ENCODE measurements around the gene SLC2A4. TPM values are rescaled to one million over a fixed set of nuclear protein-coding genes. Genes with fewer than 3 reads are reported as not detected.

The SLC2A4 gene
- total and polyA plus RNA-seq, 2 donors (not counting 1 experiment from before 2014, with no cell fraction given): under 0.01 to 0.19 TPM

DNA sequence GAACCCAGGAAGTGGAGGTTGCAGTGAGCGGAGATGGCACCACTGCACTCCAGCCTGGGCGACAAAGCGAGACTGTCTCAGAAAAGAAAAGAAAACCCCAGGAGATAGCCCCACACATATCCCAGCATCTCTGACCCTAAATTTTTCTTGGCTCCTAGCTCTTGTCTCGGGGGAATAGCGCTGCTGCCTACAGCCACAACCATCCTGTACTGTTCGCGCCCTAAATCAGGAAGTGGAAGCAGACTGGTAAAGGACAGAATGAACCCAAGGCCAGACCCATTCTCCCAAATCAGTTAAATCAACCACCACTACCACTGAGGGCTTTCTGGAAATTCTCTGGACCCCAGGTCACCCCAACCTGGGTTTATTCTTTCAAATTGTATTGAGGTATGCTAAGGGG, 31.7 kb upstream of the SLC2A4 start:
- no peaks in the 10 kb centered on the region for H4K20me1 ChIP-seq (ENCODE audit: control insufficient read depth, extremely low read depth, insufficient read depth, low read length)
- H3K9ac ChIP-seq (ENCODE audit: insufficient read depth, low read length): no peak overlapping the region
- peak overlapping the region; percentile 79 for H3K27ac ChIP-seq (ENCODE audit: insufficient read depth, low read length)
- H3K4me2 ChIP-seq (ENCODE audit: extremely low read depth, insufficient read depth, low read length): peak overlapping the region; percentile 85
- H3K4me1 ChIP-seq (ENCODE audit: control insufficient read depth, extremely low read depth, insufficient read depth, low read length): peaks cover 7% of the 10 kb centered on the region
- no peak for DNase-seq (ENCODE audit: low read depth in 2 of 2)
- no peaks in the 10 kb centered on the region for H3K9me3 ChIP-seq (ENCODE audit: control insufficient read depth, insufficient read depth, low read depth, low read length)
- no peak overlapping the region for H2AFZ ChIP-seq (ENCODE audit: low read length)
- peaks cover 60% of the 10 kb centered on the region for H3K79me2 ChIP-seq (ENCODE audit: control insufficient read depth, insufficient read depth, low read length)
- H3K36me3 ChIP-seq (ENCODE audit: control insufficient read depth, insufficient read depth, low read length): peaks cover 6% of the 10 kb centered on the region
- H3K27me3 ChIP-seq (ENCODE audit: control insufficient read depth, insufficient read depth, low read length): no peaks in the 10 kb centered on the region
- TF ChIP-seq, protein P1, sequence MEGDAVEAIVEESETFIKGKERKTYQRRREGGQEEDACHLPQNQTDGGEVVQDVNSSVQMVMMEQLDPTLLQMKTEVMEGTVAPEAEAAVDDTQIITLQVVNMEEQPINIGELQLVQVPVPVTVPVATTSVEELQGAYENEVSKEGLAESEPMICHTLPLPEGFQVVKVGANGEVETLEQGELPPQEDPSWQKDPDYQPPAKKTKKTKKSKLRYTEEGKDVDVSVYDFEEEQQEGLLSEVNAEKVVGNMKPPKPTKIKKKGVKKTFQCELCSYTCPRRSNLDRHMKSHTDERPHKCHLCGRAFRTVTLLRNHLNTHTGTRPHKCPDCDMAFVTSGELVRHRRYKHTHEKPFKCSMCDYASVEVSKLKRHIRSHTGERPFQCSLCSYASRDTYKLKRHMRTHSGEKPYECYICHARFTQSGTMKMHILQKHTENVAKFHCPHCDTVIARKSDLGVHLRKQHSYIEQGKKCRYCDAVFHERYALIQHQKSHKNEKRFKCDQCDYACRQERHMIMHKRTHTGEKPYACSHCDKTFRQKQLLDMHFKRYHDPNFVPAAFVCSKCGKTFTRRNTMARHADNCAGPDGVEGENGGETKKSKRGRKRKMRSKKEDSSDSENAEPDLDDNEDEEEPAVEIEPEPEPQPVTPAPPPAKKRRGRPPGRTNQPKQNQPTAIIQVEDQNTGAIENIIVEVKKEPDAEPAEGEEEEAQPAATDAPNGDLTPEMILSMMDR (conservative IDR thresholded peaks at IDR 0.05 in 1 of 2, IDR thresholded peaks at IDR 0.05 in 1 of 2; ENCODE audit: low read depth in 1 of 2, low read length in 2 of 2): no peak
- no peak for TF ChIP-seq EZH2 (IDR thresholded peaks at IDR 0.05; ENCODE audit: low read length, missing control alignments)
- H3K4me3 ChIP-seq (replicated peaks in 1 of 4; ENCODE audit: control extremely low read depth in 1 of 4, insufficient read depth in 1 of 4, low read depth in 3 of 4, low read length in 4 of 4): peak overlapping the region; percentile 67 to 93 (median 89)

DNA sequence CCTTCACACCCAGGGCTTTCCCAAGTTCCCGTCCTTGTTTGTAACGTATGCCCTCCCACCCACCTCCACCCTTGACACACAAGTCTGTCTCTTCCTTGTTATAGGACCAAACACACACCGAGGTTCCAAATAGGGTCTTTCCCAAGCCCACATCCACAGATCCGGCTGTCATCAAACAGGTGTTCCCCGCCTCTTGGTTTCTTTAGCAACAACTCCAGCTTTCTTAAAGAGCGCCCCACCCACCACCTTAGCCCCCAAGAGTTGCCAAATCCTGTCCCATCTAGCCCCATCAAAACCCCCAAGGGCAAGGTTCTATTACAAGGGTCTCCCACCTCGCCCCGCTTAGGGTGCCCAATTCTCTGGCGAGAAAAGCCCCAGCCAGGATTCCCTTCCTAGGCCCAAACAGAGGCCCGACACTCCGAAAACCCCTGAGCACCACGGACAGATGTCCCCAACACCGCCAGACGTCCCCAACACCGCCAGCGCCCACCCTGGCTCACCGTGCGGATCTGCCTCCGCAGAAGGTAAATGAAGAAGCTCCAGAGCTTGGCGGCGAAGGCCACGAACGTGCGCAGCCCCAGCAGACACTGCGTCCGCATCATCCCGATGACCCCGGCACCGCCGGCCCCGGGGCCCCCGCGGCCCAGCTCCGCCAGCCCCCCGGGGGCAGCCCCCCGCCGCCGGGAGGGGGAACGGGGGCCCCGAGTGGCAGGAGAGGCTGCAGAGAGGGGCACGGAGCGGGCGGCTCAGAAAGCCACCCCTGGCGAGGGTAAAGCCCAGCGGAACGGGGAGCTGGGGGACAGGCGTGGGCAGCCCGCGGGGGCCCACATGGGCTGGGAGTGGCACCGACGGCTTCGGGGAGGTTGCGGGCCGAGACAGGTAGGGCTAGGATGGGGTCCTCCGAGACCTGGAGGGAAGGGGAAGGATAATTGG, 30.6 kb upstream of the SLC2A4 start:
- H2AFZ ChIP-seq (ENCODE audit: low read length): no peak overlapping the region
- no peaks in the 10 kb centered on the region for H3K27me3 ChIP-seq (ENCODE audit: control insufficient read depth, insufficient read depth, low read length)
- DNase-seq (ENCODE audit: low read depth in 2 of 2): no peak
- H3K4me3 ChIP-seq (replicated peaks in 1 of 4; ENCODE audit: control extremely low read depth in 1 of 4, insufficient read depth in 1 of 4, low read depth in 3 of 4, low read length in 4 of 4): peak overlapping the region; percentile 67 to 93 (median 89)
- peak overlapping the region; percentile 85 for H3K4me2 ChIP-seq (ENCODE audit: extremely low read depth, insufficient read depth, low read length)
- H4K20me1 ChIP-seq (ENCODE audit: control insufficient read depth, extremely low read depth, insufficient read depth, low read length): no peaks in the 10 kb centered on the region
- peaks cover 7% of the 10 kb centered on the region for H3K4me1 ChIP-seq (ENCODE audit: control insufficient read depth, extremely low read depth, insufficient read depth, low read length)
- H3K36me3 ChIP-seq (ENCODE audit: control insufficient read depth, insufficient read depth, low read length): peaks cover 3% of the 10 kb centered on the region
- H3K9me3 ChIP-seq (ENCODE audit: control insufficient read depth, insufficient read depth, low read depth, low read length): no peaks in the 10 kb centered on the region
- peaks cover 60% of the 10 kb centered on the region for H3K79me2 ChIP-seq (ENCODE audit: control insufficient read depth, insufficient read depth, low read length)
- peak overlapping the region; percentile 81 for H3K9ac ChIP-seq (ENCODE audit: insufficient read depth, low read length)
- TF ChIP-seq, protein P1 (conservative IDR thresholded peaks at IDR 0.05 in 1 of 2, IDR thresholded peaks at IDR 0.05 in 1 of 2; ENCODE audit: low read depth in 1 of 2, low read length in 2 of 2): no peak
- no peak for TF ChIP-seq EZH2 (IDR thresholded peaks at IDR 0.05; ENCODE audit: low read length, missing control alignments)
- peak overlapping the region; percentile 79 for H3K27ac ChIP-seq (ENCODE audit: insufficient read depth, low read length)

DNA sequence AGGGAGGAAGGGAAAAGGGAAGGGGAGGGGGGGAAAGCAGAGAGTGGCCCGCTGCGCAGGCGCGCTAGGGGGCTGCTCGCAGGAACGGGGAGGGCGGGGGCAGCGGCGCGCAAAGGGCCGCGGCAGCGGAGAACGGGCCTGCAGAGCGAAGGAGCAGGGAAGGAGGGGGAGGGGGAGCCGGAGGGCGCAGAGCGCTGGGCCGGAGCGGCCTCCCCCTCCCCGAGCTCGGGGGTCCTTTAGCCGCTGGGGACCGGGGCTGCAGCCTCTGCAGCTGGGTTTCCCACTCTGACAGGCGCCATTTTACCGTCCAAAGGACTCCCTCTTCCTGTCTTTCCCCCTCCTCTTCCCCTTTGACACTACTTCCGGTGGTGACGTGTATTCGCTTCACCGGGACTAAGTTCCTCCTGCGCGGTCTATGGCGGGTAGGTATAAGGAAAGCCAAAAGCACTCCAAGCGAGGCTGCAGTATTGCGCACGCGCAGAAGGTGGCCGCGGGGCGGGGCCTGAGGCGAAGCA, 29.8 kb upstream of the SLC2A4 start, which contains the start of gene CTDNEP1:
CTDNEP1 (minus strand) TSS at position 74 of the 515 bp plus-strand sequence. CDS start 438 bp downstream, outside the sequence.
- Histone ChIP-seq H3K4me1 (ENCODE audit: control insufficient read depth, extremely low read depth, insufficient read depth, low read length) (peaks cover 7% of the 10 kb centered on the region), H3K27me3 (ENCODE audit: control insufficient read depth, insufficient read depth, low read length) (no peaks in the 10 kb centered on the region), H3K27ac (ENCODE audit: insufficient read depth, low read length) (peak within 1 kb of the TSS; percentile 99), H3K4me2 (ENCODE audit: extremely low read depth, insufficient read depth, low read length) (peak within 1 kb of the TSS; percentile 90), H3K9me3 (ENCODE audit: control insufficient read depth, insufficient read depth, low read depth, low read length) (no peaks in the 10 kb centered on the region), H3K79me2 (ENCODE audit: control insufficient read depth, insufficient read depth, low read length) (peaks cover 56% of the 10 kb centered on the region), H3K4me3 (replicated peaks in 1 of 4; ENCODE audit: control extremely low read depth in 1 of 4, insufficient read depth in 1 of 4, low read depth in 3 of 4, low read length in 4 of 4) (peak within 1 kb of the TSS; percentile 72 to 96 (median 90)), H3K9ac (ENCODE audit: insufficient read depth, low read length) (peak within 1 kb of the TSS; percentile 96), H3K36me3 (ENCODE audit: control insufficient read depth, insufficient read depth, low read length) (peaks cover 4% of the 10 kb centered on the region), H4K20me1 (ENCODE audit: control insufficient read depth, extremely low read depth, insufficient read depth, low read length) (no peaks in the 10 kb centered on the region), H2AFZ (ENCODE audit: low read length) (peak within 1 kb of the TSS; percentile 82)
- TF ChIP-seq, protein P1 (conservative IDR thresholded peaks at IDR 0.05 in 1 of 2, IDR thresholded peaks at IDR 0.05 in 1 of 2; ENCODE audit: low read depth in 1 of 2, low read length in 2 of 2): no peak
- TF ChIP-seq EZH2 (IDR thresholded peaks at IDR 0.05; ENCODE audit: low read length, missing control alignments): no peak
- DNase-seq (ENCODE audit: low read depth in 2 of 2): peak; percentile 99 to 100
